ENCODE data around the gene ADGRE3.
"Not testable (repeated sequence)": the region's sequence is repeated elsewhere in the genome, so short reads cannot be mapped to it uniquely, and the experiment has no call there.

Gene ADGRE3

GRCh38 chr19:14595558-14595957, 79.1 kb downstream of the ADGRE3 start:
- H3K4me3 ChIP-seq (replicated peaks; ENCODE audit: low read depth, low read length) = no peak overlapping the region
- TF ChIP-seq CTCF (IDR thresholded peaks at IDR 0.05; ENCODE audit: insufficient read depth, low read length, poor library complexity, severe bottlenecking) = no peak

DNA sequence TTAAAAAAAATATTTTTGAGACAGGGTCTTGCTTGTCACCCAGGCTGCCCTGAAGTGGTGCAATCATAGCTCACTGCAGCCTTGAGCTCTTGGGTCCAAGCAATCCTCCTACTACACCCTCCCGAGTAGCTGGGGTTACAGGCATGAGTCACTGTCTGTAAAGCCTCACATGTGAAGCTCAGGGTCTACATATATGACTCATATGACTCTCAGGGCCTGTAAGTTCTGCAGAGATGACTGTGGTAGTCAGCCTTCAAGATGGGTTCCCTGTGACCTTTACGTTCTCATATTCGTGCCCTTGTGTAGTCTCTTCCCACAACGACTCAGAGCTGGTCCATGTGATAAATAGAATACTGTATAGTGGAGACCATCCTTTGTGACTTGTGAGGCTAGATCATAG, 85.2 kb downstream of the ADGRE3 start:
- not testable (repeated sequence) for H3K4me3 ChIP-seq (replicated peaks; ENCODE audit: low read depth, low read length); DNase-seq (ENCODE audit: extremely low read depth, insufficient read length); H3K27me3 ChIP-seq (replicated peaks; ENCODE audit: control insufficient read depth, insufficient read depth, low read length)
- peaks cover 17% of the 10 kb centered on the region for H3K36me3 ChIP-seq (ENCODE audit: control insufficient read depth, insufficient read depth, low read length)

More at GRCh38 chr19:14595558-14595957, 79.1 kb downstream of the ADGRE3 start:
- DNase-seq (ENCODE audit: extremely low read depth, insufficient read length) = no peak
- Histone ChIP-seq H3K27me3 (replicated peaks; ENCODE audit: control insufficient read depth, insufficient read depth, low read length) (no peaks in the 10 kb centered on the region), H3K36me3 (ENCODE audit: control insufficient read depth, insufficient read depth, low read length) (peaks cover 46% of the 10 kb centered on the region)

DNA sequence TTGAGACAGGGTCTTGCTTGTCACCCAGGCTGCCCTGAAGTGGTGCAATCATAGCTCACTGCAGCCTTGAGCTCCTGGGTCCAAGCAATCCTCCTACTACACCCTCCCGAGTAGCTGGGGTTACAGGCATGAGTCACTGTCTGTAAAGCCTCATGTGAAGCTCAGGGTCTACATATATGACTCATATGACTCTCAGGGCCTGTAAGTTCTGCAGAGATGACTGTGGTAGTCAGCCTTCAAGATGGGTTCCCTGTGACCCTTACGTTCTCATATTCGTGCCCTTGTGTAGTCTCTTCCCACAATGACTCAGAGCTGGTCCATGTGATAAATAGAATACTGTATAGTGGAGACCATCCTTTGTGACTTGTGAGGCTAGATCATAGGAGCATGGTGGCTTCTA, 89.5 kb downstream of the ADGRE3 start:
- H3K4me3 ChIP-seq (replicated peaks; ENCODE audit: low read depth, low read length); H3K27me3 ChIP-seq (replicated peaks; ENCODE audit: control insufficient read depth, insufficient read depth, low read length); H3K36me3 ChIP-seq (ENCODE audit: control insufficient read depth, insufficient read depth, low read length): not testable (repeated sequence)
- peak; percentile 65 for DNase-seq (ENCODE audit: extremely low read depth, insufficient read length)

DNA sequence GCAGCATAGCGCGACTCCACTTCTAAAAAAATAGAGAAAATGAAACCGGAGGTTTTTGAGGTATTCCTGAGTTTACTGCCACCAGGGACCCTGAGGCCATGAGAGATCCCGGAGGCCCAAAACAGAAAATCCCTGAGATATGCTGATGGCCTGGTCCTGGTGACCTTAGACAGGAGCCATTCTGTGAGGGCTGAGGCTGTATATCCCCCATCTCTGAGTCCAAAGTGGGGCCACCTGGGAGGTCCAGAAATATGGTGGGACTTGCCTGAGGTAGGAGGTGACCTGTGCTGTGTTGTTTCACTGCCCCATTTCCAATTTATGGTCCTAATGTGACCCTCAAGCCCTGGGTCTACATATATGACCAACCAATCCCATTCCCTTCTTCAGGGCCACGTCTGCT, 90.3 kb downstream of the ADGRE3 start:
- not testable (repeated sequence) for DNase-seq (ENCODE audit: extremely low read depth, insufficient read length); H3K36me3 ChIP-seq (ENCODE audit: control insufficient read depth, insufficient read depth, low read length); H3K27me3 ChIP-seq (replicated peaks; ENCODE audit: control insufficient read depth, insufficient read depth, low read length)
- H3K4me3 ChIP-seq (replicated peaks; ENCODE audit: low read depth, low read length) = peak overlapping the region; percentile 72

DNA sequence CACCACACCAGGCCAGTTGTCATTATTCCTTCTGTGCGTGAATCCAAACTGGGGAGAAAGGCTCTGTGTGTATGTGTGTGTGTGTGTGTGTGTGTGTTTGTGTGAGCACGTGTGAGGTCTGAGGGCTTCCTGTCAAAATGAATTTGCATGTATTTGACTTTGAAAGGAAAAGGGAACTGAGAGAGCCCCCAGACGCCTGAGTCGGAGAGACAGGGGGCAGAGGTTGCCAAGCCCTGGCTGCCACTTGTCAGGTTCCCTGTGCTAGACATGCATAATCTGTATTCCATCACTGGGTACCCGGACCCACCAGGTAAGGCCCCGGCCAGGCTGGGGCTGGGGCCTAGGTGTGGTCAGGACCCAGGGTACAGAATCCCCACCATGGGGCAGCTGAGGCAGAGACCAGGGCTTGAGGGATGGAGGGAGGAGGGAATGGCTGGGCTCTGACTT, 91.7 kb downstream of the ADGRE3 start, which contains the start of gene CLEC17A:
Gene CLEC17A, plus strand, starts transcription at position 191 of the 447 bp plus-strand sequence. Its CDS starts 77 bp downstream, at position 268.
- no peaks in the 10 kb centered on the region for H3K27me3 ChIP-seq (replicated peaks; ENCODE audit: control insufficient read depth, insufficient read depth, low read length)
- DNase-seq (ENCODE audit: extremely low read depth, insufficient read length) = peak; percentile 83
- no peak for TF ChIP-seq CTCF (IDR thresholded peaks at IDR 0.05; ENCODE audit: insufficient read depth, low read length, poor library complexity, severe bottlenecking)
- peaks cover 2% of the 10 kb centered on the region; the same call in 1 of the 2 replicates for H3K36me3 ChIP-seq (ENCODE audit: control insufficient read depth, insufficient read depth, low read length)
- H3K4me3 ChIP-seq (replicated peaks; ENCODE audit: low read depth, low read length) = peak within 1 kb of the TSS; percentile 72

- H3K36me3 ChIP-seq (ENCODE audit: control insufficient read depth, insufficient read depth, low read length) = no peaks in the 10 kb centered on the region
- peak; percentile 11 for TF ChIP-seq CTCF (IDR thresholded peaks at IDR 0.05; ENCODE audit: insufficient read depth, low read length, poor library complexity, severe bottlenecking)
- no peaks in the 10 kb centered on the region for H3K27me3 ChIP-seq (replicated peaks; ENCODE audit: control insufficient read depth, insufficient read depth, low read length)
- DNase-seq (ENCODE audit: extremely low read depth, insufficient read length) = peak; percentile 57
- H3K4me3 ChIP-seq (replicated peaks; ENCODE audit: low read depth, low read length) = no peak overlapping the region
Measured at GRCh38 chr19:14580623-14581237, 93.9 kb downstream of the ADGRE3 start.

- TF ChIP-seq CTCF (IDR thresholded peaks at IDR 0.05; ENCODE audit: insufficient read depth, low read length, poor library complexity, severe bottlenecking) = no peak
- DNase-seq (ENCODE audit: extremely low read depth, insufficient read length) = peak; percentile 72
Measured at GRCh38 chr19:14577885-14578427, 96.7 kb downstream of the ADGRE3 start.

More at GRCh38 chr19:14577885-14578427, 96.7 kb downstream of the ADGRE3 start:
- H3K27me3 ChIP-seq (replicated peaks; ENCODE audit: control insufficient read depth, insufficient read depth, low read length) = no peaks in the 10 kb centered on the region
- no peaks in the 10 kb centered on the region for H3K36me3 ChIP-seq (ENCODE audit: control insufficient read depth, insufficient read depth, low read length)
- no peak overlapping the region for H3K4me3 ChIP-seq (replicated peaks; ENCODE audit: low read depth, low read length)
